Measurements from ENCODE around the gene CBX1. TPM values are rescaled to one million over a fixed set of nuclear protein-coding genes. Genes with fewer than 3 reads are reported as not detected.
A peak's percentile ranks its signal among the peaks of the same experiment; 100 is the strongest.

The CBX1 gene
- total and polyA plus RNA-seq, 2 of the 13 experiments (the other 11 are each of a cell fraction or from before 2014, with no cell fraction given), result 17.8 to 108 TPM

DNA sequence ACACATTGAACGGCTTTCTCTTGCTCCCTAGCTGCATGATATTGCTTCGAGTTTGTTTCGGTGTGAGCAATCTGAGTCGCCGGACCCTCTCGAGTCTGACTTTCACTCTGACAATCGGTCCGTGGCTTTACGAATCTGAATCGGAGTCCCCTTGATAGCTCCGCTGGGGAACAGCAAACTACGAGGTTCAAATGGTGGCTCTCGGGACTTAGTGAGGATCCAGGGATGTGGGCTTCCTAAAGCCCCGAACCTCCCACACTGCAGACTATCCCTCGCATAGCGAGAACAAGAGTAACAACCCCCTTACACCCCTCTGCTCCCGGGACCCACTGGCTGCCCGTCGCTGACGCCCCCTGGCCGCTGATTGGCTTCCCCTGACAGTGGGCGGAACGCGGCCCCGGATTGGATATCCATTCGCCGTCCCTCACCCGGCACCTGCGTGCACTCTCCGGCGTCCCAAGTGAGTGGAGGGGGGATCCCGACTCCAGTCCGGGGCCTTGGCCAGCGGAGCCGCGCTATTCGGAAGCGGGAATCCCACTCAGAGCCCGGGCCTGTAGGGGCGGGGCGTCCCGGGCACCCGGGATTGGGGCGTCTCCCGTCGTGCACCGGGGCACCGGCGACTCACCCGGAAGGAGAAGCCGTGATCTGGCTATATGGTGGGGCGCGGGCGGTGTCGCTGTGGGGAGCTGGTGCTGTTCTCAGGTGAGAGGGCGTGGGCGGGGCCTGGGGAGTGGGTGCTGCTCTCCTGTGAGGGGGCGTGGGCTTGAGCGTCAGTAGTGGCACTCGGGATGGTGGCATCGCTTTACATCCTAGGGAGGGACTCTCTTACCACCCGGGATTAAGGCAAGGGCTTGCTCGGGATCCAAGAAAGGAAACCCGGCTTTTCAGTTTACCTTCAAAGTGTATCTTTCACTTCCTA is 6.1 kb upstream of the CBX1 start, which contains the start of gene SNX11 (continued):
- no peak for TF ChIP-seq ZNF367 (CRISPR knock-in tag; IDR thresholded peaks at IDR 0.05; ENCODE audit: borderline replicate concordance)
- TF ChIP-seq, protein P1, sequence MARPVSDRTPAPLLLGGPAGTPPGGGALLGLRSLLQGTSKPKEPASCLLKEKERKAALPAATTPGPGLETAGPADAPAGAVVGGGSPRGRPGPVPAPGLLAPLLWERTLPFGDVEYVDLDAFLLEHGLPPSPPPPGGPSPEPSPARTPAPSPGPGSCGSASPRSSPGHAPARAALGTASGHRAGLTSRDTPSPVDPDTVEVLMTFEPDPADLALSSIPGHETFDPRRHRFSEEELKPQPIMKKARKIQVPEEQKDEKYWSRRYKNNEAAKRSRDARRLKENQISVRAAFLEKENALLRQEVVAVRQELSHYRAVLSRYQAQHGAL (CRISPR knock-in tag; IDR thresholded peaks at IDR 0.05; ENCODE audit: not compliant biosample characterization), result peak; percentile 87
- TF ChIP-seq ZNF468 (CRISPR knock-in tag; IDR thresholded peaks at IDR 0.05), result no peak
- TF ChIP-seq SMAD1 (CRISPR knock-in tag; IDR thresholded peaks at IDR 0.05; ENCODE audit: borderline replicate concordance, low read depth), result peak; percentile 90
- TF ChIP-seq, protein P2, sequence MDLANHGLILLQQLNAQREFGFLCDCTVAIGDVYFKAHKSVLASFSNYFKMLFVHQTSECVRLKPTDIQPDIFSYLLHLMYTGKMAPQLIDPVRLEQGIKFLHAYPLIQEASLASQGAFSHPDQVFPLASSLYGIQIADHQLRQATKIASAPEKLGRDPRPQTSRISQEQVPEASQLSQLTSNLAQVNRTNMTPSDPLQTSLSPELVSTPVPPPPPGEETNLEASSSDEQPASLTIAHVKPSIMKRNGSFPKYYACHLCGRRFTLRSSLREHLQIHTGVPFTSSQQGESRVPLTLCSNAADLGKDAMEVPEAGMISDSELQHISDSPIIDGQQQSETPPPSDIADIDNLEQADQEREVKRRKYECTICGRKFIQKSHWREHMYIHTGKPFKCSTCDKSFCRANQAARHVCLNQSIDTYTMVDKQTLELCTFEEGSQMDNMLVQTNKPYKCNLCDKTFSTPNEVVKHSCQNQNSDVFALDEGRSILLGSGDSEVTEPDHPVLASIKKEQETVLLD (CRISPR knock-in tag; IDR thresholded peaks at IDR 0.05; ENCODE audit: low read depth), result peak; percentile 99
- no peak for TF ChIP-seq RORA (CRISPR knock-in tag; IDR thresholded peaks at IDR 0.05)
- TF ChIP-seq MTA3 (CRISPR knock-in tag; IDR thresholded peaks at IDR 0.05), result no peak
- TF ChIP-seq, protein P3, sequence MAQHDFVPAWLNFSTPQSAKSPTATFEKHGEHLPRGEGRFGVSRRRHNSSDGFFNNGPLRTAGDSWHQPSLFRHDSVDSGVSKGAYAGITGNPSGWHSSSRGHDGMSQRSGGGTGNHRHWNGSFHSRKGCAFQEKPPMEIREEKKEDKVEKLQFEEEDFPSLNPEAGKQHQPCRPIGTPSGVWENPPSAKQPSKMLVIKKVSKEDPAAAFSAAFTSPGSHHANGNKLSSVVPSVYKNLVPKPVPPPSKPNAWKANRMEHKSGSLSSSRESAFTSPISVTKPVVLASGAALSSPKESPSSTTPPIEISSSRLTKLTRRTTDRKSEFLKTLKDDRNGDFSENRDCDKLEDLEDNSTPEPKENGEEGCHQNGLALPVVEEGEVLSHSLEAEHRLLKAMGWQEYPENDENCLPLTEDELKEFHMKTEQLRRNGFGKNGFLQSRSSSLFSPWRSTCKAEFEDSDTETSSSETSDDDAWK (CRISPR knock-in tag; IDR thresholded peaks at IDR 0.05), result no peak
- TF ChIP-seq, protein P4, sequence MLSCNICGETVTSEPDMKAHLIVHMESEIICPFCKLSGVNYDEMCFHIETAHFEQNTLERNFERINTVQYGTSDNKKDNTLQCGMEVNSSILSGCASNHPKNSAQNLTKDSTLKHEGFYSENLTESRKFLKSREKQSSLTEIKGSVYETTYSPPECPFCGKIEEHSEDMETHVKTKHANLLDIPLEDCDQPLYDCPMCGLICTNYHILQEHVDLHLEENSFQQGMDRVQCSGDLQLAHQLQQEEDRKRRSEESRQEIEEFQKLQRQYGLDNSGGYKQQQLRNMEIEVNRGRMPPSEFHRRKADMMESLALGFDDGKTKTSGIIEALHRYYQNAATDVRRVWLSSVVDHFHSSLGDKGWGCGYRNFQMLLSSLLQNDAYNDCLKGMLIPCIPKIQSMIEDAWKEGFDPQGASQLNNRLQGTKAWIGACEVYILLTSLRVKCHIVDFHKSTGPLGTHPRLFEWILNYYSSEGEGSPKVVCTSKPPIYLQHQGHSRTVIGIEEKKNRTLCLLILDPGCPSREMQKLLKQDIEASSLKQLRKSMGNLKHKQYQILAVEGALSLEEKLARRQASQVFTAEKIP (CRISPR knock-in tag; IDR thresholded peaks at IDR 0.05; ENCODE audit: borderline replicate concordance), result no peak
- TF ChIP-seq, protein P5, sequence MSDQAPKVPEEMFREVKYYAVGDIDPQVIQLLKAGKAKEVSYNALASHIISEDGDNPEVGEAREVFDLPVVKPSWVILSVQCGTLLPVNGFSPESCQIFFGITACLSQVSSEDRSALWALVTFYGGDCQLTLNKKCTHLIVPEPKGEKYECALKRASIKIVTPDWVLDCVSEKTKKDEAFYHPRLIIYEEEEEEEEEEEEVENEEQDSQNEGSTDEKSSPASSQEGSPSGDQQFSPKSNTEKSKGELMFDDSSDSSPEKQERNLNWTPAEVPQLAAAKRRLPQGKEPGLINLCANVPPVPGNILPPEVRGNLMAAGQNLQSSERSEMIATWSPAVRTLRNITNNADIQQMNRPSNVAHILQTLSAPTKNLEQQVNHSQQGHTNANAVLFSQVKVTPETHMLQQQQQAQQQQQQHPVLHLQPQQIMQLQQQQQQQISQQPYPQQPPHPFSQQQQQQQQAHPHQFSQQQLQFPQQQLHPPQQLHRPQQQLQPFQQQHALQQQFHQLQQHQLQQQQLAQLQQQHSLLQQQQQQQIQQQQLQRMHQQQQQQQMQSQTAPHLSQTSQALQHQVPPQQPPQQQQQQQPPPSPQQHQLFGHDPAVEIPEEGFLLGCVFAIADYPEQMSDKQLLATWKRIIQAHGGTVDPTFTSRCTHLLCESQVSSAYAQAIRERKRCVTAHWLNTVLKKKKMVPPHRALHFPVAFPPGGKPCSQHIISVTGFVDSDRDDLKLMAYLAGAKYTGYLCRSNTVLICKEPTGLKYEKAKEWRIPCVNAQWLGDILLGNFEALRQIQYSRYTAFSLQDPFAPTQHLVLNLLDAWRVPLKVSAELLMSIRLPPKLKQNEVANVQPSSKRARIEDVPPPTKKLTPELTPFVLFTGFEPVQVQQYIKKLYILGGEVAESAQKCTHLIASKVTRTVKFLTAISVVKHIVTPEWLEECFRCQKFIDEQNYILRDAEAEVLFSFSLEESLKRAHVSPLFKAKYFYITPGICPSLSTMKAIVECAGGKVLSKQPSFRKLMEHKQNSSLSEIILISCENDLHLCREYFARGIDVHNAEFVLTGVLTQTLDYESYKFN (CRISPR knock-in tag; conservative IDR thresholded peaks at IDR 0.05), result peak; percentile 69
- TF ChIP-seq, protein P6, sequence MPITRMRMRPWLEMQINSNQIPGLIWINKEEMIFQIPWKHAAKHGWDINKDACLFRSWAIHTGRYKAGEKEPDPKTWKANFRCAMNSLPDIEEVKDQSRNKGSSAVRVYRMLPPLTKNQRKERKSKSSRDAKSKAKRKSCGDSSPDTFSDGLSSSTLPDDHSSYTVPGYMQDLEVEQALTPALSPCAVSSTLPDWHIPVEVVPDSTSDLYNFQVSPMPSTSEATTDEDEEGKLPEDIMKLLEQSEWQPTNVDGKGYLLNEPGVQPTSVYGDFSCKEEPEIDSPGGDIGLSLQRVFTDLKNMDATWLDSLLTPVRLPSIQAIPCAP (CRISPR knock-in tag; IDR thresholded peaks at IDR 0.05; ENCODE audit: low read depth), result no peak
- no peak for TF ChIP-seq ZNF496 (CRISPR knock-in tag; IDR thresholded peaks at IDR 0.05; ENCODE audit: insufficient replicate concordance)
- TF ChIP-seq AGO1 (IDR thresholded peaks at IDR 0.05; ENCODE audit: low read depth, low read length, poor library complexity, severe bottlenecking), result peak; percentile 83
- no peak for TF ChIP-seq ZNF530 (CRISPR knock-in tag; IDR thresholded peaks at IDR 0.05; ENCODE audit: low read depth)
- TF ChIP-seq ZNF773 (CRISPR knock-in tag; IDR thresholded peaks at IDR 0.05; ENCODE audit: borderline replicate concordance), result no peak
- TF ChIP-seq SALL2 (CRISPR knock-in tag; IDR thresholded peaks at IDR 0.05), result peak; percentile 77
